ENCODE measurements around the gene UST. TPM values are rescaled to one million over a fixed set of nuclear protein-coding genes. Genes with fewer than 3 reads are reported as not detected.
A peak's percentile ranks its signal among the peaks of the same experiment; 100 is the strongest.

The UST gene
- total RNA-seq, 2 experiments from 2014 or later: 1.9 to 3.7 TPM

DNA sequence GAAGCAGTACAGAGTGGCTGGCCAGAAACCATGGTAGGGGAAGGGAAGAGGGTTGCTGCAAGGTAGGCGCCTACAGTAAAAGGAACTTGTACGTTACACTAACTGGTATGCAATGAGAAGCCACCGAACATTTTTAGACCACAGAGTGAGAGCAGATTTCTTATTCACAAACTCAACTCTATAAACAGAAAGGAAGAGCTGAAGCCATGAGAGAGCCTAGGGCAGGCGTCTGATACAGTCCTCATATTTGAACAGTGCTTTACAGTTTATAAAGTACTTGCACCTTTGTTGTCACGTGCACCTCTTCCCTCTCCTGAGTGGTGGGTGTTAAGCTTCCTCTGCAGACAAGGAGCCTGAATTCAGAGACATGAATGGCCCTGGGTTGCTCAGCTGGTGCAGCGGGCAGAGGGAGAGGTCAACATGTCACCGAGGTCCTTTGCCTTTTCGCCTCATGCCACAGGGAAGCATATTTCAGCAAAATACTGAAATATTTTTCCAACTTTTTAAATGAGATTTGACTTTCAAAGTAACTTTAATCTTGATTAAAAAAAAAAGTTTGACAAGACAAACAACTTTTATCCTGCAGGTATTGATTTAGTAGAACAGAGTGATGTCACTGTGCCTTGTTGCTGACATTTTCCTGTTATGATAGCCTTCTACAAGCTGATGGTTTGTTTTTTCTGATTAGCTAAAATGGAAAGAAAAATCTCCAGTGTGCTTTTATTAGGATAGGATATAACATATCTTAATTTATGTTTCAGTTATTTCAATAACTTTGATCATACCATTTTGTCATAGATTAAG lies 23.8 kb downstream of the UST start:
- H3K27ac ChIP-seq (ENCODE audit: low read depth in 1 of 2, low read length in 2 of 2): no peak overlapping the region
- ATAC-seq (ENCODE audit: poor library complexity) (peak; percentile 46), DNase-seq (no peak)
- TF ChIP-seq, protein P1, sequence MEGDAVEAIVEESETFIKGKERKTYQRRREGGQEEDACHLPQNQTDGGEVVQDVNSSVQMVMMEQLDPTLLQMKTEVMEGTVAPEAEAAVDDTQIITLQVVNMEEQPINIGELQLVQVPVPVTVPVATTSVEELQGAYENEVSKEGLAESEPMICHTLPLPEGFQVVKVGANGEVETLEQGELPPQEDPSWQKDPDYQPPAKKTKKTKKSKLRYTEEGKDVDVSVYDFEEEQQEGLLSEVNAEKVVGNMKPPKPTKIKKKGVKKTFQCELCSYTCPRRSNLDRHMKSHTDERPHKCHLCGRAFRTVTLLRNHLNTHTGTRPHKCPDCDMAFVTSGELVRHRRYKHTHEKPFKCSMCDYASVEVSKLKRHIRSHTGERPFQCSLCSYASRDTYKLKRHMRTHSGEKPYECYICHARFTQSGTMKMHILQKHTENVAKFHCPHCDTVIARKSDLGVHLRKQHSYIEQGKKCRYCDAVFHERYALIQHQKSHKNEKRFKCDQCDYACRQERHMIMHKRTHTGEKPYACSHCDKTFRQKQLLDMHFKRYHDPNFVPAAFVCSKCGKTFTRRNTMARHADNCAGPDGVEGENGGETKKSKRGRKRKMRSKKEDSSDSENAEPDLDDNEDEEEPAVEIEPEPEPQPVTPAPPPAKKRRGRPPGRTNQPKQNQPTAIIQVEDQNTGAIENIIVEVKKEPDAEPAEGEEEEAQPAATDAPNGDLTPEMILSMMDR (IDR thresholded peaks at IDR 0.05): no peak
- H3K9me3 ChIP-seq (ENCODE audit: control insufficient read depth in 1 of 2, insufficient read depth in 1 of 2, low read length in 2 of 2): no peaks in the 10 kb centered on the region
- peak overlapping the region; percentile 18 for H3K27ac Mint-ChIP-seq
- intact Hi-C loops (cut with DNase I, micrococcal nuclease): loop anchor here in 1 of 2 experiments (5.0 kb wide), 1 partner anchor 67 kb away; no protein-coding TSS in a partner anchor
- H3K4me1 ChIP-seq (ENCODE audit: insufficient read depth, low read length): peaks cover 26% of the 10 kb centered on the region
- H3K27me3 ChIP-seq (ENCODE audit: control insufficient read depth in 1 of 2, insufficient read depth in 2 of 2, low read length in 2 of 2): no peaks in the 10 kb centered on the region
- H3K36me3 ChIP-seq (ENCODE audit: insufficient read depth, low read length): no peaks in the 10 kb centered on the region
- no peak overlapping the region for H3K4me3 ChIP-seq (ENCODE audit: low read length)
- H3K27me3 Mint-ChIP-seq: no peaks in the 10 kb centered on the region
- CTCF ChIA-PET: interaction anchor here (0.8 kb wide), 1 partner anchor 179 kb away, joined by 3 read pairs; no protein-coding TSS in a partner anchor
- POLR2A ChIA-PET: interaction anchor here (1.3 to 4.0 kb wide), 3 partner anchors 11 to 60 kb away, joined by 3 to 34 read pairs (median 13); no protein-coding TSS in a partner anchor
- peaks cover 42% of the 10 kb centered on the region for H3K4me1 Mint-ChIP-seq (ENCODE audit: low read depth)
- H3K36me3 Mint-ChIP-seq (ENCODE audit: low read depth): no peaks in the 10 kb centered on the region
- H3K4me3 Mint-ChIP-seq: peak overlapping the region; percentile 74
- H3K9me3 Mint-ChIP-seq: no peaks in the 10 kb centered on the region

DNA sequence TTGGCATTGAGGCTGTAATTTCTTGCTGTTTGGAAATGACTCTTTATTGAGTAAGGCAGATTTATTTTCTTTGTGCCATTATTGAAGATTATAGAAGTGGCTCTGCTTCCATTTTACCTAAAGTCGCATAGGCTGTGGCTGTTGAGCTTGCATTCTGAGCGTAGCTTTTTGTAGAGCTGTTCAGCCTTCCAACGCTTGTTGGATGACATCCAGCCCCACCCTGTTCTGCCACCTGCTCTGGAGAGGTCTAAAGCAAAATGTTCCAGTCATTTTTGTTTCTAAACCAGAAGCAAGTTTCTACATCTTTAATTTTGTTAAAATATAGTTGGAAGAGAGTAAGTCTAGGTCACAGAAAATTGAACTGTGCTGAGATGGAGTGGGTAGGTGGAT lies 24.4 kb downstream of the UST start:
- peak; percentile 69 for ATAC-seq (ENCODE audit: poor library complexity)
- CTCF ChIA-PET: interaction anchor here (0.8 to 1.0 kb wide), 2 partner anchors 14 to 178 kb away, joined by 3 read pairs; no protein-coding TSS in a partner anchor
- no peaks in the 10 kb centered on the region for H3K9me3 Mint-ChIP-seq
- DNase-seq: no peak
- TF ChIP-seq, protein P1 (IDR thresholded peaks at IDR 0.05): no peak
- Histone ChIP-seq H3K36me3 (ENCODE audit: insufficient read depth, low read length) (no peaks in the 10 kb centered on the region), H3K4me3 (ENCODE audit: low read length) (no peak overlapping the region), H3K4me1 (ENCODE audit: insufficient read depth, low read length) (peaks cover 26% of the 10 kb centered on the region), H3K9me3 (ENCODE audit: control insufficient read depth in 1 of 2, insufficient read depth in 1 of 2, low read length in 2 of 2) (no peaks in the 10 kb centered on the region), H3K27me3 (ENCODE audit: control insufficient read depth in 1 of 2, insufficient read depth in 2 of 2, low read length in 2 of 2) (no peaks in the 10 kb centered on the region), H3K27ac (ENCODE audit: low read depth in 1 of 2, low read length in 2 of 2) (no peak overlapping the region)
- H3K4me3 Mint-ChIP-seq: peak overlapping the region; percentile 32
- no peaks in the 10 kb centered on the region for H3K36me3 Mint-ChIP-seq (ENCODE audit: low read depth)
- peak overlapping the region; percentile 18 for H3K27ac Mint-ChIP-seq
- H3K27me3 Mint-ChIP-seq: no peaks in the 10 kb centered on the region
- H3K4me1 Mint-ChIP-seq (ENCODE audit: low read depth): peaks cover 38% of the 10 kb centered on the region
- POLR2A ChIA-PET: interaction anchor here (1.3 to 4.0 kb wide), 3 partner anchors 11 to 60 kb away, joined by 3 to 34 read pairs (median 13); no protein-coding TSS in a partner anchor
- intact Hi-C loops (cut with DNase I, micrococcal nuclease): loop anchor here in 1 of 2 experiments (5.0 kb wide), 1 partner anchor 66 kb away; no protein-coding TSS in a partner anchor

DNA sequence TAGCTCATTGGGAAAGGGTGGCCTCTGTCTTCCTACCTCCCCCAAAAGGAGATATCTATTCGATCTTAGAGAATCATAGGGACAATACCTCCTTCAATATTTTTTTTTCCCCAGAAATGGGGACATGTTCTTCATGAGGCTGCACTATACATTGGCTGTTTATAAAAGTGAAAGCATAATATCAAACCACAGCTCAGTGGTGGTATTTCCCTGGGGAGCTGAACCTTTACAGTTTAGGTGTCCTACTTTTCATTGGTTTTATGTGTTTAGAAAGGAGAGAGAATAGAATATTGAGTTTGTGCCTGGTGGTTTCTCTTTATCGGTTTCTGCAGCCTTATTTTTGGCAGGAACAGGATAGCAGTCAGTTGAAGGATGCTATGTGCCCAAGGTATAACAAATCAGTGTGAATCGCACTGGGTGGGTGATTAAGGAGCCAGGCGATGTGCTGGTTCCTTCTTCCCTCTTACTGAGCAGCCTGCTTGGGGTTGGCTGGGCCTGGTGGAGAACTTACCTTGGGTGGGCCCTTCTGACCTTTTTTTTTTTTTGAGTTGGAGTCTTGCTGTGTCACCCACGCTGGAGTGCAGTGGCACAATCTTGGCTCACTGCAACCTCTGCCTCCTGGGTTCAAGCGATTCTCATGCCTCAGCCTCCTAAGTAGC lies 25.2 kb downstream of the UST start:
- no peak overlapping the region for H3K4me3 ChIP-seq (ENCODE audit: low read length)
- H3K9me3 Mint-ChIP-seq: no peaks in the 10 kb centered on the region
- peak overlapping the region; percentile 28 for H3K4me3 Mint-ChIP-seq
- H3K27ac Mint-ChIP-seq: peak overlapping the region; percentile 18
- no peaks in the 10 kb centered on the region for H3K27me3 ChIP-seq (ENCODE audit: control insufficient read depth in 1 of 2, insufficient read depth in 2 of 2, low read length in 2 of 2)
- H3K4me1 ChIP-seq (ENCODE audit: insufficient read depth, low read length): peaks cover 29% of the 10 kb centered on the region
- ATAC-seq (ENCODE audit: poor library complexity) (peak; percentile 44), DNase-seq (peak in 3 of 14 experiments; percentile 33 to 36 (median 35))
- POLR2A ChIA-PET: interaction anchor here (1.3 to 4.0 kb wide), 3 partner anchors 12 to 59 kb away, joined by 3 to 34 read pairs (median 13); no protein-coding TSS in a partner anchor
- intact Hi-C loops (cut with DNase I, micrococcal nuclease): loop anchor here in 1 of 2 experiments (5.0 kb wide), 1 partner anchor 65 kb away; no protein-coding TSS in a partner anchor
- H3K36me3 ChIP-seq (ENCODE audit: insufficient read depth, low read length): no peaks in the 10 kb centered on the region
- H3K27me3 Mint-ChIP-seq: no peaks in the 10 kb centered on the region
- peaks cover 35% of the 10 kb centered on the region for H3K4me1 Mint-ChIP-seq (ENCODE audit: low read depth)
- TF ChIP-seq, protein P1 (IDR thresholded peaks at IDR 0.05): no peak
- H3K27ac ChIP-seq (ENCODE audit: low read depth in 1 of 2, low read length in 2 of 2): peak overlapping the region in 1 of 2 donors; percentile 8
- CTCF ChIA-PET: interaction anchor here (1.0 kb wide), 1 partner anchor 15 kb away, joined by 3 read pairs; no protein-coding TSS in a partner anchor
- H3K9me3 ChIP-seq (ENCODE audit: control insufficient read depth in 1 of 2, insufficient read depth in 1 of 2, low read length in 2 of 2): no peaks in the 10 kb centered on the region
- H3K36me3 Mint-ChIP-seq (ENCODE audit: low read depth): no peaks in the 10 kb centered on the region

Data from CD4-positive, alpha-beta T cell (primary cell).